HG03565 (cell line): Measurements from ENCODE around the gene PAF1.

Experiments used
- ATAC-seq: cut with Tn5 transposase; IDR thresholded peaks from one replicate; pipeline ENCODE4 v1.9.1; 2021; ENCODE audit warnings: mild to moderate bottlenecking, moderate library complexity; ENCODE audit not compliant: unreplicated experiment

The PAF1 gene

GRCh38 chr19:39390751-39391437 is at the start of gene PAF1, which contains the start of gene MED29:
PAF1 (minus strand) TSS chr19:39391106; CDS start chr19:39390864, 242 bp downstream.
MED29 (plus strand) TSS chr19:39391378; CDS start chr19:39391423, 45 bp downstream.
- peak; percentile 89 for ATAC-seq

- ATAC-seq, result no peak
These were observed 47.5 kb upstream of the PAF1 start for GRCh38 chr19:39438270-39438934.

GRCh38 chr19:39436350-39436716 is 45.4 kb upstream of the PAF1 start:
- ATAC-seq, result no peak

GRCh38 chr19:39435499-39436349 is 44.8 kb upstream of the PAF1 start, which contains the start of gene RPS16:
RPS16 (minus strand) TSS chr19:39435949; CDS start chr19:39435895, 54 bp downstream.
- peak; percentile 63 for ATAC-seq

- ATAC-seq, result no peak
These were observed 43.5 kb upstream of the PAF1 start for GRCh38 chr19:39434123-39435076.

GRCh38 chr19:39433480-39434079 is 42.7 kb upstream of the PAF1 start:
- no peak for ATAC-seq

GRCh38 chr19:39432677-39433025 is 41.7 kb upstream of the PAF1 start:
- no peak for ATAC-seq

- ATAC-seq, result no peak
These were observed 40.0 kb upstream of the PAF1 start for GRCh38 chr19:39430675-39431593.

- no peak for ATAC-seq
These were observed 37.6 kb upstream of the PAF1 start for GRCh38 chr19:39428283-39429112.

GRCh38 chr19:39427707-39428106 is 36.8 kb upstream of the PAF1 start:
- no peak for ATAC-seq

GRCh38 chr19:39426170-39426569 is 35.3 kb upstream of the PAF1 start:
- ATAC-seq, result no peak

GRCh38 chr19:39425744-39426143 is 34.8 kb upstream of the PAF1 start:
- no peak for ATAC-seq

GRCh38 chr19:39424934-39425333 is 34.0 kb upstream of the PAF1 start:
- no peak for ATAC-seq

GRCh38 chr19:39423258-39424086 is 32.6 kb upstream of the PAF1 start:
- no peak for ATAC-seq

- no peak for ATAC-seq
These were observed 31.1 kb upstream of the PAF1 start for GRCh38 chr19:39422020-39422419.

- no peak for ATAC-seq
These were observed 29.9 kb upstream of the PAF1 start for GRCh38 chr19:39420769-39421168.

- no peak for ATAC-seq
These were observed 28.1 kb upstream of the PAF1 start for GRCh38 chr19:39419003-39419402.
